Upper lobe of left lung (tissue), 6 donors: ENCODE data around the gene COL6A5. TPM values are rescaled to one million over a fixed set of nuclear protein-coding genes. Genes with fewer than 3 reads are reported as not detected.

Experiments
- ATAC-seq, 2 donors: fragments of 200-7000 bp; cut with Tn5 transposase; one replicate each; pipeline ENCODE4 v1.9.1; 2022; ENCODE audit warnings: mild to moderate bottlenecking in 2 of 2, moderate library complexity in 2 of 2; ENCODE audit not compliant: low FRiP score in 2 of 2
- DNase-seq, 2 donors: peaks; one replicate each; pipeline ENCODE4 v3.0.0-alpha.2; 2019 to 2020
- H3K27ac ChIP-seq, 4 donors: fragments of 200-600 bp; sonication (generic); one replicate each; pipeline ENCODE4 v1.5.1; 2016 to 2019
- H3K27me3 ChIP-seq, 4 donors: fragments of 200-600 bp; sonication (generic); one replicate each; pipeline ENCODE4 v1.5.1; 2017 to 2019
- H3K36me3 ChIP-seq, 4 donors: fragments of 200-600 bp; sonication (generic); one replicate each; pipeline ENCODE4 v1.5.1; 2016 to 2019
- H3K4me1 ChIP-seq, 4 donors: fragments of 200-600 bp; sonication (generic); one replicate each; pipeline ENCODE4 v1.5.1; 2018 to 2019
- H3K4me3 ChIP-seq, 4 donors: fragments of 200-600 bp; sonication (generic); one replicate each; pipeline ENCODE4 v1.5.1; 2017 to 2019; ENCODE audit warnings: mild to moderate bottlenecking in 2 of 4, moderate library complexity in 1 of 4
- H3K9me3 ChIP-seq, 4 donors: fragments of 200-600 bp; sonication (generic); one replicate each; pipeline ENCODE4 v1.5.1; 2018 to 2019
- CTCF ChIP-seq, 6 experiments: fragments of 450-650 bp in 4 of 6; fragments of 200-600 bp in 2 of 6; sonication (generic) in 2 of 6; IDR thresholded peaks; one replicate each; pipeline ENCODE4 v1.5.1; 2016 to 2019; ENCODE audit warnings: antibody characterized with exemption in 6 of 6
- EP300 ChIP-seq, 4 donors: sonication (generic); formaldehyde crosslinking; IDR thresholded peaks; one replicate each; pipeline ENCODE4 v1.5.1; 2017; ENCODE audit warnings: antibody characterized with exemption in 4 of 4, control low read depth in 2 of 4
- POLR2A ChIP-seq, 4 donors: fragments of 450-650 bp; IDR thresholded peaks; one replicate each; pipeline ENCODE4 v1.5.1; 2016 to 2017; ENCODE audit warnings: antibody characterized with exemption in 4 of 4, mild to moderate bottlenecking in 2 of 4
- POLR2AphosphoS5 ChIP-seq, 2 donors: sonication (generic); formaldehyde crosslinking; IDR thresholded peaks; one replicate each; pipeline ENCODE4 v1.5.1; 2017; ENCODE audit warnings: antibody characterized with exemption in 2 of 2
- WGBS, 2 donors: methylation state at CpG; one replicate each; pipeline ENCODE4 v1.1.5; 2017 to 2018; 5-methylcytosine and 5-hydroxymethylcytosine counted together
- total RNA-seq, 6 donors: library from RNA; depleted of rRNA in 4 of 6; stranded (reverse); fragments of >200 nt in 4 of 6; gene quantifications; one replicate each; pipeline versions ENCODE4 v1.1.0 to v1.2.1, GENCODE V29; 2016 to 2021
- donor health status: DM: no; HTN: no; CAD: no; lungs with moderate emphysema.
- donor health status: DM: no; HTN: yes; CAD: no; lungs with severe emphysema.

The COL6A5 gene
- total RNA-seq, 6 donors from 2014 or later: 1.7 to 6.1 (median 3.9) TPM

DNA sequence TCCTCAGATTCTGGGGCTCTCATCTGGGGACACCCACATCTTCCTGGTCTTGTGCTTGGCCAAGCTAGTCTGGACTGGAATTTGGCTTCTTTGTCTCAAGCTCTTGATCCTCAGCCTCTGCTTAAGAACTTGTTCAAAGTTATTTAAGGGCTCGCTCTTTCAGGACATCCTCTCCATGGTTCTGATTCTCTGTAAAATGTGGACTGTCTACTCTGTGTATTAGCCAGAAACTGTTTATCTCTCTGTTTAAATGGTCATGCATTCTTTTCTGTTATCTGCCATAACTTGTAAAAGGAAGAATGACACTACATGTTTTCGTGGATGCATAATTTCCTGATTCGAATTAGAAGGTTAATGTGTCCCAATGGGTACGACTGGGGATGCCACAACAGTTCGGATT is 79.4 kb downstream of the COL6A5 start:
- WGBS, 2 donors: 83 to 85% methylated on average over 5 of the region's 5 CpGs
- Histone ChIP-seq H3K9me3 (no peaks in the 10 kb centered on the region), H3K27ac (no peak overlapping the region), H3K27me3 (no peaks in the 10 kb centered on the region), H3K4me3 (no peak overlapping the region), H3K4me1 (no peaks in the 10 kb centered on the region), H3K36me3 (no peaks in the 10 kb centered on the region)
- no peak for DNase-seq
- TF ChIP-seq POLR2A (IDR thresholded peaks at IDR 0.05) (no peak), EP300 (IDR thresholded peaks at IDR 0.05) (no peak)
- ATAC-seq: no peak

DNA sequence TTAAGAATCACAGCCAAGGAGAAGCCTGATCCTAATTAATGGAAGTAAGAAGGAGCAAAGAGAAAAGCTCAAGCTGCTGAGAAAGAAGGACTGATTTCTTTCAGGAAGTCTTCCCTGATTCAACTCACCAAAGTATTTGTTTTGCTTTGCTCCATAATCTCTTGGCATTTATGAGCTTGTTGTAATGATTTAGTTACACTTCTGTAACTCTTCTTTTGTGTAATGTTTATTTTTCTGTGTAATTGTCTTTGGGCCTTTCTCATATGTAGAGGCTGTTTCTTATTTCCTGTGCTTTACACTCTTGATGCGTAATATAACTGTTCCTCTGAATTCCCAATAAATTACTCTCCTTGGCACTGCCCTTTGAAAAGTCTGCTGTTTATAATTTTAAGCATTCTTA is 80.0 kb downstream of the COL6A5 start:
- H3K4me1 ChIP-seq: no peaks in the 10 kb centered on the region
- H3K9me3 ChIP-seq: no peaks in the 10 kb centered on the region
- no peaks in the 10 kb centered on the region for H3K36me3 ChIP-seq
- TF ChIP-seq EP300 (IDR thresholded peaks at IDR 0.05): no peak
- no peak for TF ChIP-seq POLR2A (IDR thresholded peaks at IDR 0.05)
- no peak for TF ChIP-seq POLR2AphosphoS5 (IDR thresholded peaks at IDR 0.05)
- TF ChIP-seq CTCF (IDR thresholded peaks at IDR 0.05): no peak
- no peak overlapping the region for H3K4me3 ChIP-seq
- H3K27ac ChIP-seq: no peak overlapping the region
- ATAC-seq: no peak
- no peaks in the 10 kb centered on the region for H3K27me3 ChIP-seq
- DNase-seq: no peak
- WGBS, 2 donors: 62 to 67% methylated on average over 1 of the region's 1 CpG

DNA sequence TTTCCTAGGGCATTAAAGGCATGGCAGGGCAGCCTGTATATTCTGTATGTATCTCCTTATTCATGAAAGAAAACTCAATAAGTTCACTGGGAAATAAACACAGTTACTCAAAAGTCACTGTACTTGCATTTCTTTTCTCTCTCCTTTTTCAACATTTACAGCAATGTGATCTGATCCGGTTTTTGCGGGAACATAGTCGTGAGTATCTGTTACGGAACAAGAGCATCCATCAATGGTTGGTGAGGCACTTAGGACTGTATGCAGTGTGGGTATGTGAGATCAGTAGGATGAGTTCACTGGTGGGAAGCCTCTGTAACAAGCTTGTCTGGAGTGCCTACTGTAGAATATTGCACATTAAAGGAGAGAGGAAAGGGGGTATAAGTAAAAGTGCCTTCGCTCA is 80.7 kb downstream of the COL6A5 start:
- TF ChIP-seq POLR2A (IDR thresholded peaks at IDR 0.05): no peak
- TF ChIP-seq POLR2AphosphoS5 (IDR thresholded peaks at IDR 0.05): no peak
- TF ChIP-seq CTCF (IDR thresholded peaks at IDR 0.05): no peak
- TF ChIP-seq EP300 (IDR thresholded peaks at IDR 0.05): no peak
- no peak for ATAC-seq
- Histone ChIP-seq H3K36me3 (no peaks in the 10 kb centered on the region), H3K9me3 (no peaks in the 10 kb centered on the region), H3K4me1 (no peaks in the 10 kb centered on the region), H3K27me3 (no peaks in the 10 kb centered on the region), H3K27ac (no peak overlapping the region), H3K4me3 (no peak overlapping the region)
- 77 to 85% methylated on average over 5 of the region's 5 CpGs for WGBS, 2 donors
- no peak for DNase-seq

DNA sequence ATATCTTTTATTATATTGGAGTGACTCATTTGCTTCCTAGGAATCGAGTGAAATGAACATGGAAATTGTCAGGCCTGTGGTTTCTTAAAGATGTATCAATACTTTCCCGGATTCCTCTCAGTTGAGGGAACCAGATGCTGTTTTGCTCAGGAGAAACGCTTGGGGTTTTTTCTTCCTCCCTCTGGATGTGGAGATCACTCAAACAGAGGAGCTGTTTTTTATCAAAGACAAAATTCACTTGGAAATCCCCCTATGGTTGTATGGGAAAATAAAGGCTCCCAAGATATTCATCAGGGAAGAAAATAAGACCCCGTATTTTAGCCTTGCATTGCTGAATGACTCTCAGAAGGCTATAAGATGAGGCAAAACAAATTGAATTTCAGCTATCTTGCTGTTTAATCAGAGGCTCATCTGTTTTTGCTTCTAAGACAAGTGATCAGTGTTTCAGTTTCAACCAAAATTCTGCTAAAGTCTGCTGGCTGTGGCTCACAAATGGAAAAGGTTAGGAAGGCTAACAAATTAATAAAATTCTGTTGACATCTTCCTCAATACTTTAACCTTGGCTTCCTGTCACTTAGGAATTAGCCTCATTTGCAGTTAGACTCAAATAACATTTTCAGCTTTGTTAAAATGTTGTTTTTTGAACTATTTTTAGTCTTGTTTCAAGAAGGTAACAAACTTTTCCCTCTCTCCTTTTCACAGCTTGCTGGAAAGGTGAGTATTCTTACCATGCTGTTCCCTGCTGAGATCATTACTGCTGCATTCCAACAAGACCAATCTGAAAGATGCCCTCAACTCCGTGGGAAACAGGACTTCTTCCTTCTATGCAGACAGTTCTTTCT is 83.6 kb downstream of the COL6A5 start:
- H3K27ac ChIP-seq: no peak overlapping the region
- ATAC-seq (no peak), DNase-seq (no peak)
- TF ChIP-seq CTCF (IDR thresholded peaks at IDR 0.05): no peak
- TF ChIP-seq POLR2AphosphoS5 (IDR thresholded peaks at IDR 0.05): no peak
- TF ChIP-seq POLR2A (IDR thresholded peaks at IDR 0.05): no peak
- no peaks in the 10 kb centered on the region for H3K36me3 ChIP-seq
- H3K9me3 ChIP-seq: no peaks in the 10 kb centered on the region
- no peaks in the 10 kb centered on the region for H3K27me3 ChIP-seq
- WGBS, 2 donors: 74 to 76% methylated on average over 5 of the region's 5 CpGs
- no peak overlapping the region for H3K4me3 ChIP-seq
- H3K4me1 ChIP-seq: no peaks in the 10 kb centered on the region

DNA sequence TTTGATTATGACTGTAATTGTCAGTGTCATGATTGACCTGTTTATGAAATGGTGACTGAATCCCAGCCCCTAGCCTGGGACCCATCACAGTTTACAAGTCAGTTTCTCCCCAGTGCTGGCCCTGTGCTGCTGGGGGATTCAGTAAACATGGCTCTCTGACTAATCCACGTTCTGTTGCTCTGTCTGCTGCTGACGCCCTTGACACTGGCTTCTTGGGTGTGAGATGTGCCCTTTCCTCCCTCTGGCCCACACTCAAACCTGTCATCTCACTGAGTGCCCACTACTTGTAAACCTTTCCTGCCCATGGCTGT is 84.2 kb downstream of the COL6A5 start:
- H3K27me3 ChIP-seq: no peaks in the 10 kb centered on the region
- no peaks in the 10 kb centered on the region for H3K4me1 ChIP-seq
- no peak for ATAC-seq
- H3K4me3 ChIP-seq: no peak overlapping the region
- H3K9me3 ChIP-seq: no peaks in the 10 kb centered on the region
- TF ChIP-seq POLR2A (IDR thresholded peaks at IDR 0.05) (no peak), POLR2AphosphoS5 (IDR thresholded peaks at IDR 0.05) (no peak), EP300 (IDR thresholded peaks at IDR 0.05) (no peak), CTCF (IDR thresholded peaks at IDR 0.05) (no peak)
- no peak for DNase-seq
- no peak overlapping the region for H3K27ac ChIP-seq
- H3K36me3 ChIP-seq: no peaks in the 10 kb centered on the region
- WGBS, 2 donors: 43 to 80% methylated on average over 2 of the region's 2 CpGs
